ENCODE data around the gene RHOB.

Gene RHOB

GRCh38 chr2:20496076-20496872 lies 49.4 kb downstream of the RHOB start:
- no peak for DNase-seq

- no peak for DNase-seq
Observed at GRCh38 chr2:20496942-20497341, 50.1 kb downstream of the RHOB start.
